ENCODE data around the gene ANKH.

DNA sequence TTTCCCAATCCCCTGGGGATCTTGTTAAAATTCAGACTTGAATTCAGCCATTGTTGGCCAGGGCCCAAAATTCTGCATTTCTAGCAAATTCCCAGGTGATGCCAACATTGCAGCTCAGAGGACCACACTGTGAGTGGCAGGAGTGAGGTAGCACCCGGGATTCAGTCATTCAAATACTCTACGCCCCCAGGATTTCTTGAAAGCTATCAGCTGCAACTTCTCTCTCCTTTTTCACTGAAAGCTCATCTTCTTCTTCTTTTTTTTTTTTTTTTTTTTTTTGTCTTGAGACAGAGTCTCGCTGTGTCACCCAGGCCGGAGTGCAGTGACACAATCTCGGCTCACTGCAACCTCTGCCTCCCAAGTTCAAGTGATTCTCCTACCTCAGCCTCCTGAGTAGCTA is 19.3 kb upstream of the ANKH start:
- TF ChIP-seq, protein P1, sequence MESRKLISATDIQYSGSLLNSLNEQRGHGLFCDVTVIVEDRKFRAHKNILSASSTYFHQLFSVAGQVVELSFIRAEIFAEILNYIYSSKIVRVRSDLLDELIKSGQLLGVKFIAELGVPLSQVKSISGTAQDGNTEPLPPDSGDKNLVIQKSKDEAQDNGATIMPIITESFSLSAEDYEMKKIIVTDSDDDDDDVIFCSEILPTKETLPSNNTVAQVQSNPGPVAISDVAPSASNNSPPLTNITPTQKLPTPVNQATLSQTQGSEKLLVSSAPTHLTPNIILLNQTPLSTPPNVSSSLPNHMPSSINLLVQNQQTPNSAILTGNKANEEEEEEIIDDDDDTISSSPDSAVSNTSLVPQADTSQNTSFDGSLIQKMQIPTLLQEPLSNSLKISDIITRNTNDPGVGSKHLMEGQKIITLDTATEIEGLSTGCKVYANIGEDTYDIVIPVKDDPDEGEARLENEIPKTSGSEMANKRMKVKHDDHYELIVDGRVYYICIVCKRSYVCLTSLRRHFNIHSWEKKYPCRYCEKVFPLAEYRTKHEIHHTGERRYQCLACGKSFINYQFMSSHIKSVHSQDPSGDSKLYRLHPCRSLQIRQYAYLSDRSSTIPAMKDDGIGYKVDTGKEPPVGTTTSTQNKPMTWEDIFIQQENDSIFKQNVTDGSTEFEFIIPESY (IDR thresholded peaks at IDR 0.05), result no peak
- TF ChIP-seq, protein P2, sequence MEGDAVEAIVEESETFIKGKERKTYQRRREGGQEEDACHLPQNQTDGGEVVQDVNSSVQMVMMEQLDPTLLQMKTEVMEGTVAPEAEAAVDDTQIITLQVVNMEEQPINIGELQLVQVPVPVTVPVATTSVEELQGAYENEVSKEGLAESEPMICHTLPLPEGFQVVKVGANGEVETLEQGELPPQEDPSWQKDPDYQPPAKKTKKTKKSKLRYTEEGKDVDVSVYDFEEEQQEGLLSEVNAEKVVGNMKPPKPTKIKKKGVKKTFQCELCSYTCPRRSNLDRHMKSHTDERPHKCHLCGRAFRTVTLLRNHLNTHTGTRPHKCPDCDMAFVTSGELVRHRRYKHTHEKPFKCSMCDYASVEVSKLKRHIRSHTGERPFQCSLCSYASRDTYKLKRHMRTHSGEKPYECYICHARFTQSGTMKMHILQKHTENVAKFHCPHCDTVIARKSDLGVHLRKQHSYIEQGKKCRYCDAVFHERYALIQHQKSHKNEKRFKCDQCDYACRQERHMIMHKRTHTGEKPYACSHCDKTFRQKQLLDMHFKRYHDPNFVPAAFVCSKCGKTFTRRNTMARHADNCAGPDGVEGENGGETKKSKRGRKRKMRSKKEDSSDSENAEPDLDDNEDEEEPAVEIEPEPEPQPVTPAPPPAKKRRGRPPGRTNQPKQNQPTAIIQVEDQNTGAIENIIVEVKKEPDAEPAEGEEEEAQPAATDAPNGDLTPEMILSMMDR (IDR thresholded peaks at IDR 0.05; ENCODE audit: low read depth, low read length, missing input control), result no peak
- TF ChIP-seq YY1 (IDR thresholded peaks at IDR 0.05) (no peak), EGR1 (IDR thresholded peaks at IDR 0.05; ENCODE audit: low read depth in 2 of 2) (no peak), GABPA (IDR thresholded peaks at IDR 0.05 in 1 of 2, conservative IDR thresholded peaks at IDR 0.05 in 1 of 2) (no peak), JUND (IDR thresholded peaks at IDR 0.05) (no peak)
- TF ChIP-seq, protein P3, sequence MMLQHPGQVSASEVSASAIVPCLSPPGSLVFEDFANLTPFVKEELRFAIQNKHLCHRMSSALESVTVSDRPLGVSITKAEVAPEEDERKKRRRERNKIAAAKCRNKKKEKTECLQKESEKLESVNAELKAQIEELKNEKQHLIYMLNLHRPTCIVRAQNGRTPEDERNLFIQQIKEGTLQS (IDR thresholded peaks at IDR 0.05), result no peak
- TF ChIP-seq, protein P4, sequence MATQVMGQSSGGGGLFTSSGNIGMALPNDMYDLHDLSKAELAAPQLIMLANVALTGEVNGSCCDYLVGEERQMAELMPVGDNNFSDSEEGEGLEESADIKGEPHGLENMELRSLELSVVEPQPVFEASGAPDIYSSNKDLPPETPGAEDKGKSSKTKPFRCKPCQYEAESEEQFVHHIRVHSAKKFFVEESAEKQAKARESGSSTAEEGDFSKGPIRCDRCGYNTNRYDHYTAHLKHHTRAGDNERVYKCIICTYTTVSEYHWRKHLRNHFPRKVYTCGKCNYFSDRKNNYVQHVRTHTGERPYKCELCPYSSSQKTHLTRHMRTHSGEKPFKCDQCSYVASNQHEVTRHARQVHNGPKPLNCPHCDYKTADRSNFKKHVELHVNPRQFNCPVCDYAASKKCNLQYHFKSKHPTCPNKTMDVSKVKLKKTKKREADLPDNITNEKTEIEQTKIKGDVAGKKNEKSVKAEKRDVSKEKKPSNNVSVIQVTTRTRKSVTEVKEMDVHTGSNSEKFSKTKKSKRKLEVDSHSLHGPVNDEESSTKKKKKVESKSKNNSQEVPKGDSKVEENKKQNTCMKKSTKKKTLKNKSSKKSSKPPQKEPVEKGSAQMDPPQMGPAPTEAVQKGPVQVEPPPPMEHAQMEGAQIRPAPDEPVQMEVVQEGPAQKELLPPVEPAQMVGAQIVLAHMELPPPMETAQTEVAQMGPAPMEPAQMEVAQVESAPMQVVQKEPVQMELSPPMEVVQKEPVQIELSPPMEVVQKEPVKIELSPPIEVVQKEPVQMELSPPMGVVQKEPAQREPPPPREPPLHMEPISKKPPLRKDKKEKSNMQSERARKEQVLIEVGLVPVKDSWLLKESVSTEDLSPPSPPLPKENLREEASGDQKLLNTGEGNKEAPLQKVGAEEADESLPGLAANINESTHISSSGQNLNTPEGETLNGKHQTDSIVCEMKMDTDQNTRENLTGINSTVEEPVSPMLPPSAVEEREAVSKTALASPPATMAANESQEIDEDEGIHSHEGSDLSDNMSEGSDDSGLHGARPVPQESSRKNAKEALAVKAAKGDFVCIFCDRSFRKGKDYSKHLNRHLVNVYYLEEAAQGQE (IDR thresholded peaks at IDR 0.05), result no peak
- TF ChIP-seq, protein P5, sequence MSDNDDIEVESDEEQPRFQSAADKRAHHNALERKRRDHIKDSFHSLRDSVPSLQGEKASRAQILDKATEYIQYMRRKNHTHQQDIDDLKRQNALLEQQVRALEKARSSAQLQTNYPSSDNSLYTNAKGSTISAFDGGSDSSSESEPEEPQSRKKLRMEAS (IDR thresholded peaks at IDR 0.05), result no peak
